ENCODE measurements around the gene LRRC10. TPM values are rescaled to one million over a fixed set of nuclear protein-coding genes. Genes with fewer than 3 reads are reported as not detected.
A peak's percentile ranks its signal among the peaks of the same experiment; 100 is the strongest.

The LRRC10 gene
- total RNA-seq, 1 experiment from 2014 or later, result not detected

GRCh38 chr12:69570545-69571399 lies 39.9 kb downstream of the LRRC10 start:
- peaks cover 7% of the 10 kb centered on the region; the same call in 1 of the 2 replicates for H3K4me1 ChIP-seq (replicated peaks)
- H3K4me3 ChIP-seq, result no peak overlapping the region
- no peaks in the 10 kb centered on the region for H3K9me3 ChIP-seq (replicated peaks)
- H3K27me3 ChIP-seq (replicated peaks), result no peaks in the 10 kb centered on the region
- H3K27ac ChIP-seq, result no peak overlapping the region
- peak; percentile 54 to 60 for DNase-seq (ENCODE audit: low read depth in 1 of 2, low spot score in 2 of 2)
- H3K36me3 ChIP-seq, result peaks cover 56% of the 10 kb centered on the region

GRCh38 chr12:69570000-69570516 lies 40.6 kb downstream of the LRRC10 start:
- peaks cover 50% of the 10 kb centered on the region for H3K36me3 ChIP-seq
- peaks cover 7% of the 10 kb centered on the region; the same call in 1 of the 2 replicates for H3K4me1 ChIP-seq (replicated peaks)
- H3K4me3 ChIP-seq, result no peak overlapping the region
- no peaks in the 10 kb centered on the region for H3K27me3 ChIP-seq (replicated peaks)
- no peak for DNase-seq (ENCODE audit: low read depth in 1 of 2, low spot score in 2 of 2)
- H3K27ac ChIP-seq, result no peak overlapping the region
- H3K9me3 ChIP-seq (replicated peaks), result no peaks in the 10 kb centered on the region

- H3K36me3 ChIP-seq, result peaks cover 47% of the 10 kb centered on the region
- H3K9me3 ChIP-seq (replicated peaks), result no peaks in the 10 kb centered on the region
- no peak overlapping the region for H3K27ac ChIP-seq
- no peak overlapping the region for H3K4me3 ChIP-seq
- H3K4me1 ChIP-seq (replicated peaks), result peaks cover 7% of the 10 kb centered on the region; the same call in 1 of the 2 replicates
- DNase-seq (ENCODE audit: low read depth in 1 of 2, low spot score in 2 of 2), result no peak
- H3K27me3 ChIP-seq (replicated peaks), result no peaks in the 10 kb centered on the region
These were observed 41.5 kb downstream of the LRRC10 start for GRCh38 chr12:69569236-69569635.

GRCh38 chr12:69566603-69567002 lies 44.1 kb downstream of the LRRC10 start:
- H3K27me3 ChIP-seq (replicated peaks), result no peaks in the 10 kb centered on the region
- no peak for DNase-seq (ENCODE audit: low read depth in 1 of 2, low spot score in 2 of 2)
- H3K4me1 ChIP-seq (replicated peaks), result peaks cover 7% of the 10 kb centered on the region; the same call in 1 of the 2 replicates
- H3K36me3 ChIP-seq, result peaks cover 40% of the 10 kb centered on the region
- no peak overlapping the region for H3K27ac ChIP-seq
- H3K4me3 ChIP-seq, result no peak overlapping the region
- no peaks in the 10 kb centered on the region for H3K9me3 ChIP-seq (replicated peaks)

- H3K27ac ChIP-seq, result no peak overlapping the region
- peaks cover 18% of the 10 kb centered on the region for H3K36me3 ChIP-seq
- H3K4me1 ChIP-seq (replicated peaks), result no peaks in the 10 kb centered on the region; the same call in 1 of the 2 replicates
- H3K27me3 ChIP-seq (replicated peaks), result no peaks in the 10 kb centered on the region
- H3K9me3 ChIP-seq (replicated peaks), result no peaks in the 10 kb centered on the region
- DNase-seq (ENCODE audit: low read depth in 1 of 2, low spot score in 2 of 2), result no peak
- H3K4me3 ChIP-seq, result no peak overlapping the region
These were observed 47.4 kb downstream of the LRRC10 start for GRCh38 chr12:69563166-69563762.

Other genes with a start within 250 kb of the LRRC10 start
- gene FRS2, start 140.5 kb downstream of the LRRC10 start, total RNA-seq (2014; rRNA removed; shearing (Covaris generic)), result 41.3 and 87.5 TPM in 2 replicates
- 365 and 382 TPM in 2 replicates for gene CCT2, start 25.4 kb downstream of the LRRC10 start, total RNA-seq (2014; rRNA removed; shearing (Covaris generic))
- not detected in 2 replicates for gene BEST3, start 88.4 kb upstream of the LRRC10 start, total RNA-seq (2014; rRNA removed; shearing (Covaris generic))
- 8.6 and 20.0 TPM in 2 replicates for gene RAB3IP, start 128.0 kb upstream of the LRRC10 start, total RNA-seq (2014; rRNA removed; shearing (Covaris generic))
- gene MYRFL, start 214.3 kb upstream of the LRRC10 start, total RNA-seq (2014; rRNA removed; shearing (Covaris generic)), result not detected in 2 replicates

Data from SJSA1 (cell line).